Neural progenitor cell (in vitro differentiated cells): Measurements from ENCODE around the gene NOX5.

ENCODE experiments used
- EZH2 ChIP-seq: fragments of 200-600 bp; sonication (generic); IDR thresholded peaks from 2 replicates; pipeline ENCODE4 v1.6.1; 2017; ENCODE audit warnings: antibody characterized with exemption, mild to moderate bottlenecking, moderate library complexity
- EZH2phosphoT487 ChIP-seq: fragments of 200-600 bp; sonication (generic); IDR thresholded peaks from 2 replicates; pipeline ENCODE4 v1.6.1; 2017; ENCODE audit warnings: antibody characterized with exemption
- TF ChIP-seq, protein P1 (sequence below): fragments of 200-600 bp; sonication (generic); IDR thresholded peaks from 2 replicates; pipeline ENCODE4 v1.5.1; 2017; ENCODE audit warnings: antibody characterized with exemption, mild to moderate bottlenecking

DNA sequence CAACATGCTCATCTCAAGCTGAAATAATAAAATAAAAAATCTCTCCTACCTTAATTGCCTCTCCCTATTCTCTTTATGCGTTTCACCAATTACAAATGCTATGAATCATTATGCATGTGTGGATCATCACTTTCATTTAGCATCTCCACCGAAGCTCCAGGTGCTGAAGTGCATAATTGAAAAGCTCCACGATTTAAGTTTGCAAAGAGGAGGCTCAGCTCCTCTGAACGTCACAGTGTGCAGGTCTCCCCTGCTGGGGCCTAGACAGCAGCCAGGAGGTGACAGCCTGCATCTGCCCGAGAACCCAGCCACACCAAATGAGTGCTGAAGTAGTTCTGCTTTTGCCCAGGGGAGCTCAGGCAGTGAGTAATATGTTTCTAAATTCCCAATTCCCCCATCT lies 85.4 kb downstream of the NOX5 start:
- TF ChIP-seq, protein P1, sequence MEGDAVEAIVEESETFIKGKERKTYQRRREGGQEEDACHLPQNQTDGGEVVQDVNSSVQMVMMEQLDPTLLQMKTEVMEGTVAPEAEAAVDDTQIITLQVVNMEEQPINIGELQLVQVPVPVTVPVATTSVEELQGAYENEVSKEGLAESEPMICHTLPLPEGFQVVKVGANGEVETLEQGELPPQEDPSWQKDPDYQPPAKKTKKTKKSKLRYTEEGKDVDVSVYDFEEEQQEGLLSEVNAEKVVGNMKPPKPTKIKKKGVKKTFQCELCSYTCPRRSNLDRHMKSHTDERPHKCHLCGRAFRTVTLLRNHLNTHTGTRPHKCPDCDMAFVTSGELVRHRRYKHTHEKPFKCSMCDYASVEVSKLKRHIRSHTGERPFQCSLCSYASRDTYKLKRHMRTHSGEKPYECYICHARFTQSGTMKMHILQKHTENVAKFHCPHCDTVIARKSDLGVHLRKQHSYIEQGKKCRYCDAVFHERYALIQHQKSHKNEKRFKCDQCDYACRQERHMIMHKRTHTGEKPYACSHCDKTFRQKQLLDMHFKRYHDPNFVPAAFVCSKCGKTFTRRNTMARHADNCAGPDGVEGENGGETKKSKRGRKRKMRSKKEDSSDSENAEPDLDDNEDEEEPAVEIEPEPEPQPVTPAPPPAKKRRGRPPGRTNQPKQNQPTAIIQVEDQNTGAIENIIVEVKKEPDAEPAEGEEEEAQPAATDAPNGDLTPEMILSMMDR = no peak
- TF ChIP-seq EZH2phosphoT487 (no peak), EZH2 (no peak)
